Measurements from ENCODE around the gene CDH13.

CDH13 gene

GRCh38 chr16:82993926-82994325 is 367.2 kb downstream of the CDH13 start:
- no peak for TF ChIP-seq CTCF (IDR thresholded peaks at IDR 0.05; ENCODE audit: borderline replicate concordance, extremely low read depth, low read length, poor library complexity, severe bottlenecking)
- no peak for TF ChIP-seq EZH2 (IDR thresholded peaks at IDR 0.05; ENCODE audit: borderline replicate concordance, low read depth, low read length, severe bottlenecking)
- Histone ChIP-seq H3K4me1 (ENCODE audit: insufficient read depth, low read length) (no peaks in the 10 kb centered on the region), H3K79me2 (ENCODE audit: insufficient read depth, low read length) (no peaks in the 10 kb centered on the region), H2AFZ (ENCODE audit: low read depth, low read length) (no peak overlapping the region), H3K27ac (ENCODE audit: low read length) (no peak overlapping the region), H3K27me3 (ENCODE audit: insufficient read depth, low read length, poor library complexity) (no peaks in the 10 kb centered on the region), H3K9ac (ENCODE audit: low read depth, low read length) (no peak overlapping the region), H3K4me3 (ENCODE audit: low read depth in 1 of 2, low read length in 2 of 2) (no peak overlapping the region), H3K4me2 (ENCODE audit: insufficient read depth, low read length) (no peak overlapping the region), H3K36me3 (ENCODE audit: insufficient read depth, low read length) (no peaks in the 10 kb centered on the region), H3K9me3 (ENCODE audit: insufficient read depth, low read length, severe bottlenecking) (no peaks in the 10 kb centered on the region), H4K20me1 (ENCODE audit: insufficient read depth, low read length) (no peaks in the 10 kb centered on the region)
- no peak for ATAC-seq (ENCODE audit: insufficient read depth, low read depth)
- DNase-seq: no peak

- H3K4me1 ChIP-seq (ENCODE audit: insufficient read depth, low read length): no peaks in the 10 kb centered on the region
- no peak for DNase-seq
- TF ChIP-seq EZH2 (IDR thresholded peaks at IDR 0.05; ENCODE audit: borderline replicate concordance, low read depth, low read length, severe bottlenecking) (no peak), CTCF (IDR thresholded peaks at IDR 0.05; ENCODE audit: borderline replicate concordance, extremely low read depth, low read length, poor library complexity, severe bottlenecking) (no peak)
- no peak overlapping the region for H3K27ac ChIP-seq (ENCODE audit: low read length)
- H3K9me3 ChIP-seq (ENCODE audit: insufficient read depth, low read length, severe bottlenecking): no peaks in the 10 kb centered on the region
- H3K9ac ChIP-seq (ENCODE audit: low read depth, low read length): no peak overlapping the region
- no peak overlapping the region for H2AFZ ChIP-seq (ENCODE audit: low read depth, low read length)
- H3K4me2 ChIP-seq (ENCODE audit: insufficient read depth, low read length): no peak overlapping the region
- no peak overlapping the region for H3K4me3 ChIP-seq (ENCODE audit: low read depth in 1 of 2, low read length in 2 of 2)
- no peaks in the 10 kb centered on the region for H3K79me2 ChIP-seq (ENCODE audit: insufficient read depth, low read length)
- no peaks in the 10 kb centered on the region for H3K36me3 ChIP-seq (ENCODE audit: insufficient read depth, low read length)
- no peaks in the 10 kb centered on the region for H4K20me1 ChIP-seq (ENCODE audit: insufficient read depth, low read length)
- no peak for ATAC-seq (ENCODE audit: insufficient read depth, low read depth)
- no peaks in the 10 kb centered on the region for H3K27me3 ChIP-seq (ENCODE audit: insufficient read depth, low read length, poor library complexity)
These were observed 368.6 kb downstream of the CDH13 start for GRCh38 chr16:82995286-82995923.

- Histone ChIP-seq H3K27me3 (ENCODE audit: insufficient read depth, low read length, poor library complexity) (no peaks in the 10 kb centered on the region), H3K79me2 (ENCODE audit: insufficient read depth, low read length) (no peaks in the 10 kb centered on the region), H2AFZ (ENCODE audit: low read depth, low read length) (no peak overlapping the region), H3K4me3 (ENCODE audit: low read depth in 1 of 2, low read length in 2 of 2) (no peak overlapping the region), H3K36me3 (ENCODE audit: insufficient read depth, low read length) (no peaks in the 10 kb centered on the region), H3K9me3 (ENCODE audit: insufficient read depth, low read length, severe bottlenecking) (no peaks in the 10 kb centered on the region), H4K20me1 (ENCODE audit: insufficient read depth, low read length) (no peaks in the 10 kb centered on the region), H3K27ac (ENCODE audit: low read length) (no peak overlapping the region), H3K9ac (ENCODE audit: low read depth, low read length) (no peak overlapping the region), H3K4me2 (ENCODE audit: insufficient read depth, low read length) (no peak overlapping the region), H3K4me1 (ENCODE audit: insufficient read depth, low read length) (no peaks in the 10 kb centered on the region)
- no peak for TF ChIP-seq CTCF (IDR thresholded peaks at IDR 0.05; ENCODE audit: borderline replicate concordance, extremely low read depth, low read length, poor library complexity, severe bottlenecking)
- no peak for TF ChIP-seq EZH2 (IDR thresholded peaks at IDR 0.05; ENCODE audit: borderline replicate concordance, low read depth, low read length, severe bottlenecking)
- ATAC-seq (ENCODE audit: insufficient read depth, low read depth) (no peak), DNase-seq (no peak)
These were observed 369.2 kb downstream of the CDH13 start for GRCh38 chr16:82995924-82996441.
